HG03060 (cell line): ENCODE data around the gene EFNB1.
"Not testable (repeated sequence)": the region's sequence is repeated elsewhere in the genome, so short reads cannot be mapped to it uniquely, and the experiment has no call there.

Source experiments
- ATAC-seq: cut with Tn5 transposase; IDR thresholded peaks from one replicate; pipeline ENCODE4 v1.9.1; 2021; ENCODE audit warnings: low read depth, moderate number of reproducible peaks; ENCODE audit not compliant: unreplicated experiment

Gene EFNB1

DNA sequence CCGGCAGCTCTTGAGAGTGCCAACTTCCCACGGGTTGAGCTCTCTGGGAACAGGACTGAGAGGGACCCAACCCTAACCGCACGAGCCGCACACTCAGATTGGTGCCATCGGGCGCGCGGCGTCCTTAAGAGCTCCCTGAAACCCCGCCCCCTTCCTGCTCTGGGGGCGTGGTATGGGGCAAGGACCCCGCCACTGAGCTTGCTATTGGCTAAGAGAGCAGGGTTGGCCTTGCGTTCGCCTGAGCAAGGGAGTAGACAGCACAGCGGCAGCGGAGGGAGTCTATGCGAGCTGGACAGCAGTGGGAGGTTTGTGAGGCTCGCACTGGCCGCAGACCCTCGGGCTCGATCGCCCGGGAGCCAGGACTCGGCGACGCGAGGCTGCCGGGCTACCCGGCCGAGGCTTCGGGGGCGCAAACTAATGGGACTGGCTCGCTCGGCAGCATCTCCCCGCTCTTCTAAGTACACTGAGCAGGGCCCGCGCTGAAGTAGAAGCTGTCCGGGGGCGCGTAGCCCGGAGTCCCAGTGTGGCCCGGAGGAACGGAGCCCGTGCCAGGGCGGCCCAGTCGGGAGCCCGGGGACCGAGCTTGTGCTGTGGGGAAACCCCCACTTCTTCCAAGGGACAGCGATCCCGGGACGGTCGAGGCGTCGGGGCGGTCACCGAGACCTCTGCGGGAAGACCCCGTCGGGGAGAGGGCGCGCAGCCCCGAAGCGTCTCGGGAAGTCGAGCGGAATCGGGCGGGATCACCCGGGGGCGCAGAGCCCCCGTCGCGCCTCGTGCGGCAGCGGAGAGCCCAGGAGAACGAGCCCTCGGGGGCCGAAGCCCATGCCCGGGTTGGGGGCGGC, at the start of gene EFNB1:
EFNB1 (plus strand) TSS at position 282 of the 842 bp plus-strand sequence. CDS start 756 bp downstream, outside the sequence.
- peak; percentile 80 for ATAC-seq

- ATAC-seq: not testable (repeated sequence)
Measured at GRCh38 chrX:68781295-68781694, 47.5 kb upstream of the EFNB1 start.

DNA sequence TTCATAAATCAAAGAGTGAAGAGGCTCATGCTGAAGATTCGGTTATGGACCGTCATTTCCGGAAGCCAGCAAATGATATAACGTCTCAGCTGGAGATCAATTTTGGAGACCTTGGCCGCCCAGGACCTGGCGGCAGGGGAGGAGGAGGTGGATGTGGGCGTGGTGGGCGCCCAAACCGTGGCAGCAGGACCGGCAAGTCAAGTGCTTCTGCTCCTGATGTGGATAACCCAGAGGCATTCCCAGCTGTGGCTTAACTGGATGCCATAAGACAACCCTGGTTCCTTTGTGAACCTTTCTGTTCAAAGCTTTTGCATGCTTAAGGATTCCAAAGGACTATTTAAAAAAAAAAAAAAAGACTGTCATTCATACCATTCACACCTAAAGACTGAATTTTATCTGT, 44.0 kb upstream of the EFNB1 start:
- ATAC-seq: no peak

- ATAC-seq: not testable (repeated sequence)
Measured at GRCh38 chrX:68786581-68786980, 42.2 kb upstream of the EFNB1 start.

GRCh38 chrX:68789966-68790365, 38.9 kb upstream of the EFNB1 start:
- no peak for ATAC-seq

GRCh38 chrX:68792083-68792482, 36.7 kb upstream of the EFNB1 start:
- no peak for ATAC-seq

- no peak for ATAC-seq
Measured at GRCh38 chrX:68794461-68794860, 34.4 kb upstream of the EFNB1 start.

- no peak for ATAC-seq
Measured at GRCh38 chrX:68795741-68796140, 33.1 kb upstream of the EFNB1 start.

GRCh38 chrX:68798400-68798799, 30.4 kb upstream of the EFNB1 start:
- ATAC-seq: not testable (repeated sequence)

DNA sequence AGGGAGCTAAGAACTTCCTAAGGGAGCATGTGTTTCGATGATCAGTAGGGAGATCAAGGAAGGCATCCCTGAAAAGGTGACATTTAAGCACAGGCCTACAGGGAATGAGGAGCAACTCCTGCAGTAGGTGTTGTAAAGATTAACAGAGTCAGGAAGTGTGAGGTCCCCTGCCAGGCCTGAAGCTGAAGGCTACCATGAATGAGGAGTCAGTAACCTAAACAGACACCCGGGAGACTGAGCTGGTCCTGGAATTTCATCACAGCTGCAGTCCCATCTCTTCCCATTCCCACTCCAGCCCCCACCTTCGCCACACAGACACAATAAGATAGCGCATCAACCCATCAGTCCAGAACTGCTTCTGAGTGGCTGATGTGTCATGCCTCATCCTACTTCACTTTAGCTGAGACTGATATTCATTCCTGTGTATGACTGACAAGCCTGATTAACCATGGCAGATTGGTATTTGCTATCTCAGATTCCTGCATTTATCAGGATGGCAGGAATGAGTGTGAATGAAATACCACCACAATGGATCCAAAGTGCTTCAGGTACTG, 27.0 kb upstream of the EFNB1 start:
- no peak for ATAC-seq

DNA sequence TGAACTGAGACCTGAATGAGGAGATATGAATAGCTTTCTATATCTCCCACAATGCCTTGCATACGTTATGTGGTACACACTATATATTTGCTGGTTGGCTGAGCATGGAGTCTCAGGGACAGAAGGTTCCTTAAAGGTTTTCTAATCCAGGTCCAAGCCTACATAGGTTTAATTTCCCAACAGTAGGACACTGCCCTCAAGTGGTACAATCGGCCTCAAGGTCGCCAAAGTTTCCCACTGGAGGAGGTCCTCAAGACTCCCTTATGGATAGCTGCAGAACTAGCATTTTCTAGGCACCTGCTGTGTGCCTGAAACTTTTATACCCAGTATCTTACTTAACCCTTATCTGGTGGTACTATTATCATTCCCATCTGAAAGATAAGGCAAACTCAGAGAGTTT, 21.0 kb upstream of the EFNB1 start:
- no peak for ATAC-seq

DNA sequence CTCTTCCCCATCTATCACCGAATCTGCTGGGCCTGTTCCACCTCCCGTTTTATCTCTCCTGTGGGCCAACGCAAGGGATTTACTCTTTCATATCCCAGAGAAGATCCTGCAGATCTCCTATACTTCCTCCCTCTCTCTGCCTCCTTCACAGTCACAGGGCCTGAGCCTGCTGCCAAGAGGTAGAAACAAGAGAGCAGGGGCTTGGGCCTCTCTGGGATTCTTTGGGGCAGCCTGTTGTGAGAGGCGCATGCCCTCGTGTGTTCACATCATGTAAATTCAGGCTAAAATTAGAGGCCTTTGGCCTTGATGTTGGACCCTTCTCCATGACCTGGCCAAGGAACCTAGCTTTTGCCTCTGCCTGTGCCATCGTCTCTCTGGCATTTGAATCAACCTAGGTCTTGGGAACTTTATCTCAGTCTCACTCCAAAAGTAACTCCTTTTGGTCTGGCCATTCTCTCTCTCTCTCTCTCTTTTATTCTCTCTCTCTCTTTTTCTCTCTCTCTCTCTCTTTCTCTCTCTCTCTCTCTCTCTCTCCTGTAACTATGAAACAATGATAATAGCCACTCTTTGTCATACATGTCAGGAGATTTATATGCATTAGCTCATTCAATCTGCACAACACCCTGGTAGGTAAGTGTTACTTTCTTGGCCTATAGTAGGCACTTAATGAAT, 20.0 kb upstream of the EFNB1 start:
- no peak for ATAC-seq

DNA sequence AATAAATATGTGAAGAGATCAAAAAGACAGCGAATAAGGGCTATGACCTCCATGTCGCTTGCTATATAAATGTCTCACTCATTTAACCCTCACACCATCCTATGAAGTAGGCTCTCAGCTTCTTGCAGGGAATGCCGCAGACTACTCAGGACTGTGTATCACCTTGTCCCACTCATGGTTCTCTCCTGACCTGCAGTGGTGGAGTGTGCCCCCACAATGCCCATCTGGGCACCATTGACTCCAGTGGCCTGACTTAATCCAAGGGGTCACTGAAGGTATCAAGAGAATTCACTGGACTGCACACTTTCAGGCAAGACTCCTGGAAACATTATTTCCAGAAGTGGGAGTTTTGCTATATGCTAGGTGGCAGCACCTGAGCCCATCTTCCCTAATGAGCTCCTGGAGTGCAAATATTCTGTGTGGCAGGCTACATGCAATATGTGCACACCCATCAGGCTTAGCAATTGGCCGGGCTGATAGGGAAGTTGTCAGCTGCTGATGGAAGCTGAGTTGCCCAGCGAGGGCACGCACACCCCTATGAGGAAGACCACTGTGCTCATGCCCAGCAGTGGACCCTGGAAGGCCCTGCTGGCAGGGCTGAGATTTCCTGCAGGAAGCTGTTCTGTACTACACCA, 8.2 kb upstream of the EFNB1 start:
- ATAC-seq: no peak

DNA sequence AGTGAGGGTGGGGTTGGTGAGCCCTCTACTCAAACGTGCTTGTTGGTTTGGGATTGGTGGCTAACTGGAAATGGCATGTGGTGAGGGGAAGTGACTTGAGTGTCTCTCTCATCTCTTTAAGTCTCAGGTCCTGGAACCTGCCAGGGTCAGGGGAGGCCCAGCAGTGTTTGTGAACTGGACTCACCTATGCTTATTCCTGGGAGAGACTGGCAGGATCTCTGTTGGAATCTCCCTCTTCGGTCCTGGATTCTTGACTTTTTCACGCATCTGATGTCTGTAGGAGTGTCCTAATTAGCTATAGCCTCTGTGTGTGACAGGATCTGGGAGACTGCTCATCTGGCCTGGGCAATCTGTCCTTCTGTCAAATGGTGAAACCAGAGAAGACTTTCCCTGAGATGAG, 7.2 kb upstream of the EFNB1 start:
- ATAC-seq: no peak

- no peak for ATAC-seq
Measured at GRCh38 chrX:68822641-68823410, 6.0 kb upstream of the EFNB1 start.

DNA sequence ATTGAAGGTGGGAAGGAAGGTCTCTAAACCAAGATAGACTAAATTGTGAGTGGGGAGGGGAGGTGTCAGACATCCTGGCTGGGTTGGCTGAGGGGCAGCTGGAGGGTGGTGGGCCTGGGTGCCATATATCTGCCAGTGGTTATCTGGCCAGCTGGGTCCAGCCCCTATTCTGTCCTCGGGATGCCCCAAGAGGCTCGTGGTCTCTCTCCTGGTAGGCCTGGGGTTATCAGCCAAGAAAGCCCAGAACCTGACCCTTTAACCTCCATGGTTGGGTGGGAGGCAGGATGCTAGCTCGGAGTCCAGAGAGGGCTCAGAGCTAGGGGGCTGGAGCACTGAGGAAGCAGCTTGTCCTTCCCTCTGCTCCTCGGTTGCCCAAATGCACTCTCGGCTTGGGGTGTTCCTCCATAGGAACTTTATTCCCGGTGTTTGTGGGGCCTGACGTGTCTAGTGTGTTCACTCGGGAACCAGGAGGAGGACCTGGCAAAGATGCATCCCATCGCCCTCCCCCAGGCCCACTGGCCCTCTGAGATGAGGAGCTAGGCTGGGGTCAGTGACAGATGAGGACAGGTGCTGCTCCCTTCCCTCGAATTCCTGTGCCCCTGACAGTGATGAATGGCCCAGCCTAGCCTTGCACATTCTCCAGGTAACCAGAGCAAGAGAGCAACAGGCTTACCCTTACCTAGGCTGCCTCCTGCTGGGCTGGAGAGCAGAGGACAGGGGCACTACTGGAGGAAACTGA, 5.2 kb upstream of the EFNB1 start:
- ATAC-seq: no peak

- no peak for ATAC-seq
Measured at GRCh38 chrX:68824152-68824433, 4.7 kb upstream of the EFNB1 start.

DNA sequence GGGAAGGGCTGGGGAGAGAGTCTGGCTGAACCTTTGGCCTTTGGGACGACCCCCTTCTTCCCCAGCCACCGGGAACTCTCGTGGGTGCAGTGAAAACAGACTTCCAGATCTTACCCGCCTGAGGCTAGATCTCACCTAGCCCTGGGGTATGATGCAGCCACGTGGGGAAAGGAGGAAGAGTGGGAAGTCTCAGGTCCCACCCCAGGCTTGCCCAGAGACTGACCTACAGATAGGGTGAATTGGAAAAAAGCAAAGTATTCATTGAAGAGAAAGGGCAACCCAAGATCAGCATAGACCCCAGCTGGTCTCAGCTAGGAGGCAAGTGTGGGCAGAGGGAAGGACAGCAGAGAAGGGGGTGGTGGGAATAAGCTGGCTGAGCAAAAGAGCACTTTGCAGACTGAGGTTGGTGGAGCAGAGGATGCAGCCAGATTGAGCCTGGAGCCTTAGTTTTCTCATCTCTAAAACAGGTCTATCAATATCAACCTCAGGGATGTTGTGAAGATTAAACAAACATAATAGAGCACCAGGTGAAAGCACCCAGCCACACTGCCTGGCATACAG, 4.2 kb upstream of the EFNB1 start:
- ATAC-seq: no peak

DNA sequence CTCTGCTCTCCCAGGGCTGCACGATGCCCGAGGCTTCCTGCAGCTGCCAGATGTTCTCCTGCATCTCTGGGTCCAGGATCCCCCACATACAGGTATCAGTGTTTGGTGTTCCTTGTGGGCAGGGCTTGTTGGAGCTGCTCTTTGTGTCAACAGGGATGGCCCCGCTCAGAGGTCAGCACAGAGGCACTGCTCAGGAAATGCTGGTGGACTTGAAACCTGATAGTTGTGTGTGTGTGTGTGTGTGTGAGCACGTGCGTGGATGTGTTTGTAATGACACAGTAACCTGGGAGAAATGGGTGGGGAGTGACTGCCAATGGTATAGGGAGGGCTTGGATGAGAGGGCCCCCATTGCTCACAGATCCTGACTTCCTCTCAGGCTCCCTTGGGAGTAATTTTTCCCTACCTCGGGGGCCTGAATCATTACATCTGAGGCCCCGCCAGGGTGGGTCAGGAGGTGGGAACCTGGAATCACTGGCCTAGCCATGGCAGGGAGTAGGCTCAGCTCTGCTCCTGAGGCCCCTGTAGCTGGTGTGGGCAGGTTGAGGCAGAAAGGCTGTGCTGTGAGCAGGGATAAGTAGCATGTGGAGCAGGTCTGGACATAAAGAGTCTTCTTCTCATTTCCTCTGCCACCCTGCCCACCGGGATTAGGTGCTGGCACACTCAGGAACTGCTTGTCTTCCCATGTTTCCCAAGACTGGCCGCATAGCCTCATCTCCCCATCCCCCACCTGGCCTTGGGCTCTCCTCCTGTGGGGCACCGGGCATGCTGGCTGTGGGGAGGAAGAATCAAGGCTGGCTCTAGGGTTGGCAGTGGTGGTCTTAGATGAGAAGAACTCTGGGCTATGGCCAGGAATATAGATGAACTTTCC, 2.5 kb upstream of the EFNB1 start:
- no peak for ATAC-seq
